GM06990 (cell line): Measurements from ENCODE around the gene CNTF.

Source experiments
- DNase-seq: peaks from one replicate; pipeline ENCODE4 v3.0.0-alpha.2; 2011; ENCODE audit not compliant: insufficient read length; ENCODE audit errors: extremely low read depth
- H3K27me3 ChIP-seq: replicated peaks from 2 replicates; pipeline ENCODE4 v1.6.0; 2011; ENCODE audit warnings: low read length; ENCODE audit not compliant: control insufficient read depth, insufficient read depth
- H3K36me3 ChIP-seq: 2 replicates; pipeline ENCODE4 v1.5.1; 2011; ENCODE audit warnings: low read length; ENCODE audit not compliant: control insufficient read depth, insufficient read depth
- H3K4me3 ChIP-seq: replicated peaks from 2 replicates; pipeline ENCODE4 v1.5.1; 2011; ENCODE audit warnings: low read depth, mild to moderate bottlenecking, control low read depth, low read length
- TF ChIP-seq, protein P1 (sequence below): IDR thresholded peaks from 2 replicates; pipeline ENCODE4 v1.5.1; 2011; ENCODE audit warnings: low read length, control low read depth, mild to moderate bottlenecking, inconsistent platforms; ENCODE audit not compliant: insufficient read depth, poor library complexity, severe bottlenecking

Gene CNTF

DNA sequence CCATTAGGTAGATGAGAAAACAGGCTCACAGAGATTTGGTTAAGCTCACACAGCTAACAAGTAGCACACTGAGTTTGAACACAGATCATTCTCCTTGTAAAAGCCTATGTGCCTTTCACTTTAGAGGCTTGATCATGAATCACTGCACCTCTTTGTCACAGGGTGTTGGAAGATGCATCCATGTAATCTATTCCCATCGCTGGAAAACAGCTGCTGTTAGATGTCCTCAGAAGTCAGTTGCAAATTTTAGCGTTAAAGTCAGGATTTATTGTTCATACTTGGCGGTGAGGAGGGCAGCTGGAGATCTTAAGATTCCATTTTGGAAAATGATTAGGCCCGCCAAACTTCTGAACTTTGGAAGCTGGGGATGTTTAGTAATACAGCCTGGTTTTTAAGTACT lies 2.6 kb downstream of the CNTF start:
- H3K36me3 ChIP-seq: peaks cover 17% of the 10 kb centered on the region
- no peaks in the 10 kb centered on the region for H3K27me3 ChIP-seq
- TF ChIP-seq, protein P1, sequence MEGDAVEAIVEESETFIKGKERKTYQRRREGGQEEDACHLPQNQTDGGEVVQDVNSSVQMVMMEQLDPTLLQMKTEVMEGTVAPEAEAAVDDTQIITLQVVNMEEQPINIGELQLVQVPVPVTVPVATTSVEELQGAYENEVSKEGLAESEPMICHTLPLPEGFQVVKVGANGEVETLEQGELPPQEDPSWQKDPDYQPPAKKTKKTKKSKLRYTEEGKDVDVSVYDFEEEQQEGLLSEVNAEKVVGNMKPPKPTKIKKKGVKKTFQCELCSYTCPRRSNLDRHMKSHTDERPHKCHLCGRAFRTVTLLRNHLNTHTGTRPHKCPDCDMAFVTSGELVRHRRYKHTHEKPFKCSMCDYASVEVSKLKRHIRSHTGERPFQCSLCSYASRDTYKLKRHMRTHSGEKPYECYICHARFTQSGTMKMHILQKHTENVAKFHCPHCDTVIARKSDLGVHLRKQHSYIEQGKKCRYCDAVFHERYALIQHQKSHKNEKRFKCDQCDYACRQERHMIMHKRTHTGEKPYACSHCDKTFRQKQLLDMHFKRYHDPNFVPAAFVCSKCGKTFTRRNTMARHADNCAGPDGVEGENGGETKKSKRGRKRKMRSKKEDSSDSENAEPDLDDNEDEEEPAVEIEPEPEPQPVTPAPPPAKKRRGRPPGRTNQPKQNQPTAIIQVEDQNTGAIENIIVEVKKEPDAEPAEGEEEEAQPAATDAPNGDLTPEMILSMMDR: no peak
- DNase-seq: no peak
- H3K4me3 ChIP-seq: no peak overlapping the region

DNA sequence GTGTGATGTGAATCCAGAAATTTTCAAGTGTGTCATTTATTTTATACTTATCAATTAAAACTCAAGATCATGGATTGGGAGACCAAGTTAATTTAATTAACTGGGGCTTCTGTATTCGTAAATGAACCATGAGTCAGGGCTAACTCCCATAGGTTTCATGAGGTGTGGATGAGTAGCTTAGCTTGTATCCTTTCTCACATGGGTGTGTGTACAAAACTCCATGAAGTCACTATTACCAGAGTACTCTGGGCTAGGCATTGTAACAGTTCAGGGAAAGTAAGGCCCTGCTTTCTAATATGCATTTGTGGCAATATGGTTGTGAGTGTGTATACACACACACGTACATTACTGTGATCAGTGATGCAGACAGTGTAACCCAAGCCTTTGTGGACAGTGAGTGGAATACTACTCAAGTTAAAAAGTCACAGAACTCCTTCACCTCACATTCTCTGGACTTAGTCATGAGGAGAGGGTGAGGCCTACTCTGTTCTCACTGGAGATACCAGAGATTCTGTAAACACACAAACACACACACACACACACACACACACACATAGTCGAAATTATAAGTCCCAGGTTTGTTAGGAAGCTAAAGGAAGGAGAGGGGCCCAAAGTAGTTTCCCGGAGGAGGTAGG lies 3.5 kb downstream of the CNTF start:
- no peaks in the 10 kb centered on the region for H3K27me3 ChIP-seq
- TF ChIP-seq, protein P1: no peak
- no peak overlapping the region for H3K4me3 ChIP-seq
- DNase-seq: no peak
- peaks cover 17% of the 10 kb centered on the region for H3K36me3 ChIP-seq

DNA sequence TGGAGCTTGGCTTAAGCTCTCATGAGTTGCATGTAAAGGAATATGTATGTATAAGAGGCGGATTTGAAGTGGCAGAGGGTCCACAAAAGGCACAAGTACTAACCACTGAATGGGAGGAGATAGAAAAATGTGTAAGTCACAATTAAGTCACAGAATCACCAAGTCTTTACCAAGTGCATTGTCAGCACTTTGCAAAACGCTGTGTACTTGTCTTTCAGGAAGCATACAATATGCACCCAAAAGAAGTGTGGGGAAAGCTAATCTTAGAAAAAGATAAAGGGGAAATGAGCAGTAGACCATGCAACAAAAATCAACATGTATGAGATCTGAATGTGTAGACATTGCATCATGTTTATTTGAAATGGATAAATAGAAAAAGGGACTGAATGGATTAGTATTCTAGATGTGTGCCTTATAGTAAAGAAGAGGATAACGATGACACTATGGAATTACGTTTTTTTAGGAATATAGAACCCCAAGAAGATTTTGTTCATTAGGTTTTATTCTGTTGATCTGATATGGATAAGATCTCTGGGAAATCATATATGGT lies 4.5 kb downstream of the CNTF start:
- no peak for DNase-seq
- TF ChIP-seq, protein P1: no peak
- H3K36me3 ChIP-seq: peaks cover 17% of the 10 kb centered on the region
- H3K27me3 ChIP-seq: no peaks in the 10 kb centered on the region
- no peak overlapping the region for H3K4me3 ChIP-seq

DNA sequence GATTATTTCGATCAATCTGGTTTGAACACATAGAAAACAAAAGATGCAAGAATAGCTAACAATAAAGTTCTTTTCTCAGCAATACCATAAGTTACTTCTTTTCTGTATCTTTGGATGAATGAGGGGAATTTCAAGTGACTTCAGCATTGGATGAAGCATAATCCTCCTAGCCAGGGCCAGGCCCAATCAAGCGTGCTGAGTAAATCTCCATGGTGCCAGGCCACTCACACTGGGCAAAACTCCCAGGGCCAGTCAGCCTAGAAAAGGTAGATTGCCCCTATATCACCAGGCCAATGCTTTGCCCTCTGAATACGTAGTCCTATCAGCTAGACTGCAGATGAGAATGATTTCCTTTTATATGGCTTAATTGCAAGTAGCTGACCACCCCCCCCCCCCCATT lies 6.0 kb downstream of the CNTF start:
- H3K4me3 ChIP-seq: no peak overlapping the region

DNA sequence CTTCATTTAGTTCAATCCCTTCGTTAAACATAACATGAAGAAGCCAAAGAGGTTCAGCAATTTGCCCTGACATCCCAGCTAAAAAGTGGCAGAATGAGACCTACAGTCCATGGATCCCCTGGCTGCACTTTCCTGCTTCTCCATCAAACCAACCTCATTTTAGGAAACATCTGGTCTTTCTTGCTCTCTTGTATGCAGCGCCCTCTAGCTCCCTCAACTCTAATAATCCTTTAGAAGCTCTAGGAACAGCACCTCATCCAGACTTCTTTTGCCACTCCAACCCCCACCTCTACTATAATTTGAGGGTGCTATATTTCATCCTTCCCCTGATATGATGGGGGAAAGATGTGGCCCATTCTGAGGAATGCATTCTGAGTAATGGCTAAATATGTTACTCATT lies 7.4 kb downstream of the CNTF start:
- H3K4me3 ChIP-seq: no peak overlapping the region
- peaks cover 5% of the 10 kb centered on the region for H3K36me3 ChIP-seq
- H3K27me3 ChIP-seq: no peaks in the 10 kb centered on the region
- no peak for DNase-seq
- TF ChIP-seq, protein P1: peak; percentile 67

More for the DNA sequence above, 6.0 kb downstream of the CNTF start:
- Histone ChIP-seq H3K27me3 (no peaks in the 10 kb centered on the region), H3K36me3 (peaks cover 13% of the 10 kb centered on the region)
- TF ChIP-seq, protein P1: no peak
- DNase-seq: no peak
